DND-41 (cell line): Measurements from ENCODE around the gene FMO4.

ENCODE experiments used
- EZH2 ChIP-seq: IDR thresholded peaks from 3 replicates; pipeline ENCODE4 v1.6.1; 2012; ENCODE audit warnings: borderline replicate concordance, low read depth, mild to moderate bottlenecking, moderate library complexity, low read length, inconsistent platforms; ENCODE audit not compliant: severe bottlenecking
- TF ChIP-seq, protein P1 (sequence below): IDR thresholded peaks from 2 replicates; pipeline ENCODE4 v1.5.1; 2012; ENCODE audit warnings: borderline replicate concordance, low read length, moderate library complexity, mild to moderate bottlenecking; ENCODE audit not compliant: poor library complexity, severe bottlenecking; ENCODE audit errors: extremely low read depth

DNA sequence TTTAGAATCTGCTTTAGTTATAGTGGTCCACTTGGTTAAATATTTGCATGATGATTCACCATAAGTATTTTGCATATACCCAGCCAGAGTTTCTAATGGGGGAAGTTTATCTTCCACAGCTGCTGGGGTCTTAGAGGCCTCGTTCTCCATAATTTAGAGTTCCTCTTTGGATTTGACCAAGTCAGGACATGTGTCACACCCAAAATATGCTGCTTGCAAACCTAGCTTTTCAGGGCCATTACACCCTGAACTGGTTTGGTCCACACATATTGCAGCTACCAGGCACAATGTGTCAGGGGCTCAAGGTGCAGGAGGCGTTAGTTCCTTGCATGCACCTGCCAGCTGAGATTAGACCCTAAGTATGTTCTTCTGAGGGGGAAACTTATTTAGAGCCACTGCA, 17.1 kb upstream of the FMO4 start:
- TF ChIP-seq, protein P1, sequence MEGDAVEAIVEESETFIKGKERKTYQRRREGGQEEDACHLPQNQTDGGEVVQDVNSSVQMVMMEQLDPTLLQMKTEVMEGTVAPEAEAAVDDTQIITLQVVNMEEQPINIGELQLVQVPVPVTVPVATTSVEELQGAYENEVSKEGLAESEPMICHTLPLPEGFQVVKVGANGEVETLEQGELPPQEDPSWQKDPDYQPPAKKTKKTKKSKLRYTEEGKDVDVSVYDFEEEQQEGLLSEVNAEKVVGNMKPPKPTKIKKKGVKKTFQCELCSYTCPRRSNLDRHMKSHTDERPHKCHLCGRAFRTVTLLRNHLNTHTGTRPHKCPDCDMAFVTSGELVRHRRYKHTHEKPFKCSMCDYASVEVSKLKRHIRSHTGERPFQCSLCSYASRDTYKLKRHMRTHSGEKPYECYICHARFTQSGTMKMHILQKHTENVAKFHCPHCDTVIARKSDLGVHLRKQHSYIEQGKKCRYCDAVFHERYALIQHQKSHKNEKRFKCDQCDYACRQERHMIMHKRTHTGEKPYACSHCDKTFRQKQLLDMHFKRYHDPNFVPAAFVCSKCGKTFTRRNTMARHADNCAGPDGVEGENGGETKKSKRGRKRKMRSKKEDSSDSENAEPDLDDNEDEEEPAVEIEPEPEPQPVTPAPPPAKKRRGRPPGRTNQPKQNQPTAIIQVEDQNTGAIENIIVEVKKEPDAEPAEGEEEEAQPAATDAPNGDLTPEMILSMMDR, result no peak
- no peak for TF ChIP-seq EZH2
